ENCODE measurements around the gene FAM222B. TPM values are rescaled to one million over a fixed set of nuclear protein-coding genes. Genes with fewer than 3 reads are reported as not detected.

The FAM222B gene
- polyA plus RNA-seq, 1 experiment = 5.2 TPM

- ChIA-PET CTCF (interaction anchor here (1.3 kb wide), 1 partner anchor 129 kb away, joined by 4 read pairs; no protein-coding TSS in a partner anchor), POLR2A (interaction anchor here (0.7 kb wide), 1 partner anchor 29 kb away, joined by 5 read pairs; no protein-coding TSS in a partner anchor)
- H3K36me3 ChIP-seq (ENCODE audit: control insufficient read depth, insufficient read depth, low read length) = peaks cover 15% of the 10 kb centered on the region
- H3K27me3 ChIP-seq (ENCODE audit: control insufficient read depth, insufficient read depth, low read length) = no peaks in the 10 kb centered on the region
- no peak for DNase-seq (ENCODE audit: low read depth)
- no peak overlapping the region for H3K4me3 ChIP-seq (ENCODE audit: low read depth, low read length)
- TF ChIP-seq, protein P1, sequence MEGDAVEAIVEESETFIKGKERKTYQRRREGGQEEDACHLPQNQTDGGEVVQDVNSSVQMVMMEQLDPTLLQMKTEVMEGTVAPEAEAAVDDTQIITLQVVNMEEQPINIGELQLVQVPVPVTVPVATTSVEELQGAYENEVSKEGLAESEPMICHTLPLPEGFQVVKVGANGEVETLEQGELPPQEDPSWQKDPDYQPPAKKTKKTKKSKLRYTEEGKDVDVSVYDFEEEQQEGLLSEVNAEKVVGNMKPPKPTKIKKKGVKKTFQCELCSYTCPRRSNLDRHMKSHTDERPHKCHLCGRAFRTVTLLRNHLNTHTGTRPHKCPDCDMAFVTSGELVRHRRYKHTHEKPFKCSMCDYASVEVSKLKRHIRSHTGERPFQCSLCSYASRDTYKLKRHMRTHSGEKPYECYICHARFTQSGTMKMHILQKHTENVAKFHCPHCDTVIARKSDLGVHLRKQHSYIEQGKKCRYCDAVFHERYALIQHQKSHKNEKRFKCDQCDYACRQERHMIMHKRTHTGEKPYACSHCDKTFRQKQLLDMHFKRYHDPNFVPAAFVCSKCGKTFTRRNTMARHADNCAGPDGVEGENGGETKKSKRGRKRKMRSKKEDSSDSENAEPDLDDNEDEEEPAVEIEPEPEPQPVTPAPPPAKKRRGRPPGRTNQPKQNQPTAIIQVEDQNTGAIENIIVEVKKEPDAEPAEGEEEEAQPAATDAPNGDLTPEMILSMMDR (IDR thresholded peaks at IDR 0.05; ENCODE audit: insufficient read depth, low read depth, low read length) = no peak
Measured at GRCh38 chr17:28856028-28856574, 13.5 kb upstream of the FAM222B start.

GRCh38 chr17:28855336-28855679, 12.7 kb upstream of the FAM222B start:
- ChIA-PET CTCF (interaction anchor here (0.6 to 1.0 kb wide), 3 partner anchors 37 to 99 kb away, joined by 3 read pairs; no protein-coding TSS in a partner anchor), POLR2A (no interaction called here)
- peak overlapping the region; percentile 80 for H3K4me3 ChIP-seq (ENCODE audit: low read depth, low read length)
- DNase-seq (ENCODE audit: low read depth) = no peak
- TF ChIP-seq, protein P1 (IDR thresholded peaks at IDR 0.05; ENCODE audit: insufficient read depth, low read depth, low read length) = no peak
- H3K27me3 ChIP-seq (ENCODE audit: control insufficient read depth, insufficient read depth, low read length) = no peaks in the 10 kb centered on the region
- peaks cover 12% of the 10 kb centered on the region for H3K36me3 ChIP-seq (ENCODE audit: control insufficient read depth, insufficient read depth, low read length)

GRCh38 chr17:28854457-28855335, 12.1 kb upstream of the FAM222B start, which contains the start of gene ERAL1:
TSS of gene ERAL1 (plus strand) at chr17:28855016. CDS start at chr17:28855035, 19 bp downstream.
- peak within 1 kb of the TSS; percentile 80 for H3K4me3 ChIP-seq (ENCODE audit: low read depth, low read length)
- ChIA-PET POLR2A (no interaction called here), CTCF (interaction anchor here (0.6 to 1.0 kb wide), 3 partner anchors 37 to 99 kb away, joined by 3 read pairs; no protein-coding TSS in a partner anchor)
- TF ChIP-seq, protein P1 (IDR thresholded peaks at IDR 0.05; ENCODE audit: insufficient read depth, low read depth, low read length) = 0 out of 2 replicates have a peak, but pooled peaks have one; percentile 5
- peak; percentile 49 for DNase-seq (ENCODE audit: low read depth)
- no peaks in the 10 kb centered on the region for H3K27me3 ChIP-seq (ENCODE audit: control insufficient read depth, insufficient read depth, low read length)
- H3K36me3 ChIP-seq (ENCODE audit: control insufficient read depth, insufficient read depth, low read length) = peaks cover 10% of the 10 kb centered on the region

DNA sequence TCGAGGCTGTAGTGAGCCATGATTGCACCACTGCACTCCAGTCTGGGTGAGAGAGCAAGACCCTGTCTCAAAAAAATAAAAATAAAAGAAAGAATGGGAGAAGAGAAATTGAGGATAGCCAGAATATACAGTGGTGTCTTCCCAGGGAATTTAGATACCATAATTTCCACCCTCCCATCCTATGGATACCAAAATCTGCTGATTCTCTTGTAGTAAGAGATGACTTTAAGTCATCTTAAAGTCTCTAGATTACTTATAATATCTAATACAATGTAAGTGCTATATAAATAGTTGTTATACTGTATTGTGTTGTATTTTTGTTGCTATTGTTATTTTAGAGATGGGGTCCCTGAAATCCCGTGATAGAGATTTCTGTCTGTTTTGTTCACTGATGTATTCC, 10.7 kb upstream of the FAM222B start:
- TF ChIP-seq, protein P1 (IDR thresholded peaks at IDR 0.05; ENCODE audit: insufficient read depth, low read depth, low read length) = no peak
- Histone ChIP-seq H3K36me3 (ENCODE audit: control insufficient read depth, insufficient read depth, low read length) (peaks cover 4% of the 10 kb centered on the region), H3K4me3 (ENCODE audit: low read depth, low read length) (no peak overlapping the region), H3K27me3 (ENCODE audit: control insufficient read depth, insufficient read depth, low read length) (no peaks in the 10 kb centered on the region)
- DNase-seq (ENCODE audit: low read depth) = no peak
- CTCF ChIA-PET = no interaction called here
- POLR2A ChIA-PET = no interaction called here

DNA sequence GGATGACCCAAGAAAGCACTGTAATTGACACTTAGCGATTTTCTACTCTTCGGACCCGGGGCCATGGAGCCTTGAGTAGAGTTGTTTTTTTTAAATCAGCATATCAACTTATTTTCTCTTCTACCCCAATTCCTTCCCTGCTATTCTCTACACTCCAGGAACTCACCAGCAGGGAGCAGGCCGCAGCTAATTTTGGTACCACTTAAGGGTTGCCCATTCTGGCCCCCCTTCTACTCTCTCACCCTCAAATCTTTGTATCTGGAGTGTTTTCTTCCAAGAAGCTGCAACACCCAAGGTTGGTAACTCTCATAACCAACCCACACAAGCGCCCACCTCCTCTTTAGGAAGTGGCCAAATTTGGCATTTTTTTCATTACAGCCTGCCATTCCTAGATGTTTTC, 6.7 kb upstream of the FAM222B start:
- TF ChIP-seq, protein P1 (IDR thresholded peaks at IDR 0.05; ENCODE audit: insufficient read depth, low read depth, low read length) = 0 out of 2 replicates have a peak, but pooled peaks have one; percentile 6
- Histone ChIP-seq H3K27me3 (ENCODE audit: control insufficient read depth, insufficient read depth, low read length) (no peaks in the 10 kb centered on the region), H3K36me3 (ENCODE audit: control insufficient read depth, insufficient read depth, low read length) (no peaks in the 10 kb centered on the region), H3K4me3 (ENCODE audit: low read depth, low read length) (no peak overlapping the region)
- ChIA-PET POLR2A (no interaction called here), CTCF (interaction anchor here (0.6 to 3.0 kb wide), 5 partner anchors 25 to 122 kb away, joined by 3 to 15 read pairs (median 4); no protein-coding TSS in a partner anchor)
- no peak for DNase-seq (ENCODE audit: low read depth)
